ENCODE data around the gene CCDC91.
A peak's percentile ranks its signal among the peaks of the same experiment; 100 is the strongest.
"Not testable (repeated sequence)": the region's sequence is repeated elsewhere in the genome, so short reads cannot be mapped to it uniquely, and the experiment has no call there.

Gene CCDC91

GRCh38 chr12:28367326-28367725 is 177.1 kb downstream of the CCDC91 start:
- FAIRE-seq (no peak), DNase-seq (ENCODE audit: insufficient read length, low spot score) (no peak)
- TF ChIP-seq POLR2A (IDR thresholded peaks at IDR 0.05; ENCODE audit: low read depth, low read length): no peak

DNA sequence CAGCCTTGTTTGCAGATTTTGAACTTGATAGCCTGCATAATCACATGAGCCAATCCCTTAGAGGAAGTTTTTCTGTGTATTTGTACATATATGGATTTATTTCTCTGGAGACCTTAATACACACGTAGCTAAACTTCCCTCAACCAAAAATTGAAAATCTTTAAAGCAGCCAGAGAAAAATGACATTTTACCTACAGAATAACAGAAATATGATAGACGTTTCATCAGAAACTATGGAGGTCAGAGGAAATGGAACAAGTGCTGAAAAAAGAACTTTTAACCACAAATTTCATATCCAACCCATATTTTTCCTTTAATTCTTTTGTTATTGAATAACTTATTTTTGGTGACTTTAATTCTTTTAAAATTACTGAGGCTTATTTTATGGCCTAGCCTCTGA is 177.7 kb downstream of the CCDC91 start:
- no peak for TF ChIP-seq POLR2A (IDR thresholded peaks at IDR 0.05; ENCODE audit: low read depth, low read length)
- DNase-seq (ENCODE audit: insufficient read length, low spot score) (no peak), FAIRE-seq (no peak)

- FAIRE-seq (no peak), DNase-seq (ENCODE audit: insufficient read length, low spot score) (no peak)
- no peak for TF ChIP-seq POLR2A (IDR thresholded peaks at IDR 0.05; ENCODE audit: low read depth, low read length)
These were observed 179.2 kb downstream of the CCDC91 start for GRCh38 chr12:28369483-28369882.

DNA sequence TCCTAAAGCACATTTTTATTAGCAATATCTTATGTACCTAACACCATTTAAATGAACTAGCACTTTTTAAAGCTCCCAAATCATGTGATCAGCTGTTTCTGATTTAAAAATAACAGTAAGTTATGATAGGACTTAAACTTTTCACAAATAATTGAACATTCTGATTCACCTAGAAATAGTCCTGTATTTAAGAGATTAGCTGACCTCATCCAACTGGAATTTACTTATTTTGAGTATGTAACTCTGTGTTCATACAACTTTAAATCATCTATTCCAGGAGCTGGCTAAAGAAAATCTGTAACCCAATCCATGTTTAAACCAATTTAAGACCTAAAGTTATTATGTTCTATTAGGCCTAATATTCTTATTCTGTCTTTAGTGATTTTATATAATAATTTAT is 184.3 kb downstream of the CCDC91 start:
- DNase-seq (ENCODE audit: insufficient read length, low spot score) (no peak), FAIRE-seq (no peak)
- TF ChIP-seq POLR2A (IDR thresholded peaks at IDR 0.05; ENCODE audit: low read depth, low read length): no peak

DNA sequence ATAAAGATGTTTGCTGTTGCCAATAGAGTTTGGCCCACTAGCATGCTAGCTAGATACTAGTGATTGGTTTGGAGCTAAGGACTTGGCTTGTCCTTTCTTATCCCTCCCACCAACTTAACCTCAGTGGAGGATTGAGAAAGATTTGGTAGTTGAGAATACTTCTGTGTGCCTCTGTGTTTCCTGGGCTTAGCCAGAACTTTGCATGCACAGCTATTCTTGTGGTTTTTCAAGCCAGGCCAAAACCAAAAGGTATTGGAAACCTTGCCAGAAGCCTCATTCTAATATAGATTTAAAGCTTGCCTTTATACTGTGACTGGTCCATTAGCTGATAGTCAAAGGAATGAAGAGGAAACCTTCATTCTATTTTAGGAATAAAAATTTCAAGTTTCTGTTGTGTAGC is 188.5 kb downstream of the CCDC91 start:
- FAIRE-seq: no peak
- no peak for TF ChIP-seq POLR2A (IDR thresholded peaks at IDR 0.05; ENCODE audit: low read depth, low read length)
- DNase-seq (ENCODE audit: insufficient read length, low spot score): no peak

- DNase-seq (ENCODE audit: insufficient read length, low spot score); FAIRE-seq: not testable (repeated sequence)
These were observed 189.5 kb downstream of the CCDC91 start for GRCh38 chr12:28379779-28380178.

DNA sequence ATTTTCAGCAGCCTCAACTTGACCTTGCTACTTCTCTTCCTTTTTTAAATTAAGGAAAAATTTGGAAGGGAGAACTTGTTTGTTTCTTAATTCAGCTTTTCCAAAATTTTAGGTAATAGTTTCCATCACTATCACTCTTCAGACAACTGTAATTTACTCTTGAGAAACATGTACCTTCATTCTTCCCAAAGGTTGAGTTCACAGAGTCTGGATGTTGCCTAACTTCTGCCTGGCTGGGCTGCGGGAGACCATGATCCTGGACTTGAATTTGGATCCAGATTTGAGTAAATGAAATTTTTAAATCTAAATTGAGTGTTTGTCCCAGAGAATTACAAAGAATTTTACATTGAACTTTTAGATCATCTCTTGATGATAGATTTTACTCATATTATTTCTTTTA is 193.1 kb downstream of the CCDC91 start:
- no peak for DNase-seq (ENCODE audit: insufficient read length, low spot score)
- no peak for TF ChIP-seq POLR2A (IDR thresholded peaks at IDR 0.05; ENCODE audit: low read depth, low read length)
- no peak for FAIRE-seq

DNA sequence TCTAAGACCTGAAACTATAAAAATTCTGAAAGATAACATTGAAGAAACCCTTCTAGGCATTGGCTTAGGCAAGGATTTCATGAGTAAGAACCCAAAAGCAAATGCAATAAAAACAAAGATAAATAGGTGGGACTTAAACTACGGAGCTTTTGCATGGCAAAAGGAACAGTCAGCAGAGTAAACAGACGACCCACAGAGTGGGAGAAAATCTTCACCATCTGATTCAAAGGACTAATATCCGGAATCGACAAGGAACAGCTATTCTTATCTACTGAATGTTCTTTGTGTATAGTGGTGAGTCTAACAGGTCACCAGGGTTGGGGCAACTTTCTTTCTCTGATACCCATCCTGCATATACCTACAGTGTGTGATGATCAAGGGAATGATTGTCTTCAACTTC is 198.6 kb downstream of the CCDC91 start:
- no peak for DNase-seq (ENCODE audit: insufficient read length, low spot score)
- no peak for FAIRE-seq
- no peak for TF ChIP-seq POLR2A (IDR thresholded peaks at IDR 0.05; ENCODE audit: low read depth, low read length)

GRCh38 chr12:28390206-28390605 is 199.9 kb downstream of the CCDC91 start:
- no peak for FAIRE-seq
- DNase-seq (ENCODE audit: insufficient read length, low spot score): no peak
- no peak for TF ChIP-seq POLR2A (IDR thresholded peaks at IDR 0.05; ENCODE audit: low read depth, low read length)

GRCh38 chr12:28390761-28391385 is 200.6 kb downstream of the CCDC91 start:
- DNase-seq (ENCODE audit: insufficient read length, low spot score): no peak
- FAIRE-seq: no peak
- TF ChIP-seq POLR2A (IDR thresholded peaks at IDR 0.05; ENCODE audit: low read depth, low read length): no peak

DNA sequence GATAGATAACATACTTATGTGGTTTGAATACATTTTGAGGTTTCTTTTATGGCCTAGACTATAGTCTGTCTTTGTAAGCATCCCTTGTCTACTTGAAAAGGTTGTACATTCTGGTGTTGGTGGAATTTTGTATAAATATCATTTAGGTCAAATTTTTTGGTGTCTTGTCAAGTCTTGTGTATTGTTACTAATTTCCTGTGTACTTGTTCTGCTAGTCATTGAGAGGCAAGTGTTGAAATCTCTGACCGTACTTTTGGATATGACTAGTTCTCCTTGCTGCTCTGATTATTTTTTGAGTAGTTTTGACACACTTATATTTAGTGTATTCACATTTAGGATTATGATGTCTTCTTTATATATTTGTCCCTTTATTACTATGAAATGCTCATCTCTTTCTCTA is 219.6 kb downstream of the CCDC91 start:
- DNase-seq (ENCODE audit: insufficient read length, low spot score) (no peak), FAIRE-seq (peak; percentile 33)
- no peak for TF ChIP-seq POLR2A (IDR thresholded peaks at IDR 0.05; ENCODE audit: low read depth, low read length)

DNA sequence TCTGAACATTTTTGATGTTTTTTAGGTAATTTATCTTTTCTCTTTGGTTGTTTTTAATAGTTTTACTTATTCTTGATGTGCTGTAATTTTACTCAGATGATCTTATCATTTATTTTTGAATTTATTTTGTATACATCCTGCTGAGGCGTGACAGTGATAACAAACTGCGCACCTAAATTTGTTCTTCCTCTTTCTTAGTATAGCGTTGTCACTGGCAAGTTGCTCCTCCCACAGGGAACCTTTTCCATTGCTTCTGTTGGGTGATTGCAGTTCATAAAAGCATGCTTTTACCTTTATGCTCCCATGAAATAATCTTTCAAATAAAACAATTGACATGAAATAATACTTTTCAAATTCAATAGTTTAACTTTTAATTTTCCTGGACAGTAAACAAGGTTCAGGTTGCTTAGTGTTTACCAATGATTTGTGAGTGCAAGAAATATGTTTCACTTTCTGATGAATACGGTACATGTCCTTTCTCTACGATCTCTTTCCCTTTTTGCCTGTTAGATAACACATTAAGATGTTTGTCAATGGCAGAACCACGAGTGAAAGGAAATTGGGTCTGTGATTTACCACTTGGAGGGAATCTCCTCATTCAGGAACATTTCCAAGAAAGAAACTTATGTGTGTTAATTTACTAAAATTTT is 223.3 kb downstream of the CCDC91 start:
- DNase-seq (ENCODE audit: insufficient read length, low spot score): no peak
- no peak for TF ChIP-seq POLR2A (IDR thresholded peaks at IDR 0.05; ENCODE audit: low read depth, low read length)
- no peak for FAIRE-seq

- DNase-seq (ENCODE audit: insufficient read length, low spot score): peak; percentile 2
- TF ChIP-seq POLR2A (IDR thresholded peaks at IDR 0.05; ENCODE audit: low read depth, low read length): no peak
These were observed 225.5 kb downstream of the CCDC91 start for GRCh38 chr12:28415755-28416154.

GRCh38 chr12:28421374-28421773 is 231.1 kb downstream of the CCDC91 start:
- FAIRE-seq: no peak
- no peak for TF ChIP-seq POLR2A (IDR thresholded peaks at IDR 0.05; ENCODE audit: low read depth, low read length)
- no peak for DNase-seq (ENCODE audit: insufficient read length, low spot score)

More at GRCh38 chr12:28415755-28416154, 225.5 kb downstream of the CCDC91 start:
- peak; percentile 52 for FAIRE-seq

DNA sequence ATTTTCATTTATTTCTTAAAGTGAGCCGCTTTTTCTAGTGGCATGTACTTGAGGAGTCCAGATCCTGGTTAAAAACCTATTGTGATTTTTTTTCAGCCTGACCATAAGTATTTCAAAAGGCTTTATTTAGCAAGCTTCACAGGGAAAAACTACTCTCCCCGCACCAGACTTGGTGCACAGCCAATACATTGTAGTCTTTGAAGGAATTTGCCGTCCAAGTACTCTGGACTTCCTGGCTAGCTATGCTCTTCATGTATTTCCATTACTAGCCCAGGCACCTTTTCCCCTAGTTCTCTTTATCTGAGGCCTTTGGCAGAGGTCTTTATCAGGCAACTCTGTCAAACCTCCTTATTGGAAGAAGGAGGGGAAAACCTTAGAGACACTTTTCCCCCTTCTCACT is 234.7 kb downstream of the CCDC91 start:
- FAIRE-seq (no peak), DNase-seq (ENCODE audit: insufficient read length, low spot score) (no peak)
- TF ChIP-seq POLR2A (IDR thresholded peaks at IDR 0.05; ENCODE audit: low read depth, low read length): no peak
